ENCODE results near the gene SRXN1.

The SRXN1 gene

GRCh38 chr20:635893-636338 is 17.1 kb downstream of the SRXN1 start:
- DNase-seq (ENCODE audit: low spot score) = no peak

GRCh38 chr20:635028-635892 is 17.7 kb downstream of the SRXN1 start:
- no peak for DNase-seq (ENCODE audit: low spot score)

- no peak for DNase-seq (ENCODE audit: low spot score)
Measured at GRCh38 chr20:634148-634925, 18.7 kb downstream of the SRXN1 start.

GRCh38 chr20:631101-631500 is 21.9 kb downstream of the SRXN1 start:
- no peak for DNase-seq (ENCODE audit: low spot score)

DNA sequence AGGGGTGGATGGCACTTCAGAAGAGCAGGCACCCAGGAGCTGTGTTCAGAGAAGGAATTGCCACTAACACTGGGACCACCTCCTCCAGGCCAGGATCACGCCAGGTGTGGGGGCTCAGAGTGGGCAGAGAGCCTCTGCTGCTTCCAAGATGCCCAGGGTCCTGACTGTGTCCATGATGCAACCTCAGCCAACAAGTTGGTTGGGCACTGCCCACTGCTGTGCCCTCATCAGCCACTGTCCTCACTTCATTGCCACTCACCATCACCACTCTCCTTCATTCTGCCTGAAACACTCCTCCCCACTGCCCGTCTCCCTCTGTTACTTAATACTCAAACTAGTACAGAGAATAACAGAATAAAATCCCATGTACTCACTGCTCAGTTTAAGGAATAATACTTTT is 26.4 kb downstream of the SRXN1 start:
- no peak for DNase-seq (ENCODE audit: low spot score)

DNA sequence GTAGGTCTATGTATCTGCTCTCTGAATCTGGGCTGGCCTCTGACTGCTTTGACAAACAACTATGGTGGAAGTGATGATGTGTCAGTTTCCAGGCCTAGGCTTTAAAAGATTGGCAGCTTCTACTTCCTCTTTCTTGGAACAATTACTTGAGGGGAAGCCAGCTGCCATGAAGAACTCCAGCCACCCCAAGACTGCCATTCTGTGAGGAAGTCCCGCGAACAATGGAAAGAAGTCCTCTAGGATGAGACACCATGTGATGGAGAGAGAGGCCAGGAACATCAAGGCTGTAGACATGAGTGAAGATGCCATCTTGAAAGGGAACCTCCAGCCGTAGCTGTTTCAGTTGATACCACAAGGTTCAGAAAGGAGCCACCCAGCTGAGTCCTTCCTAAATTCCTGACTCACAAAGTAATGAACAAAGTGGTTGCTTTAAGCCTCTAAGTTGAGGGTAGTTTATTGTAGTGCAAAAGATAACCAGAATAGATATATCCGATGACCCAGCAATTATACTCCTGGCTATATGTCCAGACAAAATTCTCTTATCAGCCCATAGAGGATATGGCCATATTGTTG is 27.6 kb downstream of the SRXN1 start:
- DNase-seq (ENCODE audit: low spot score) = no peak

DNA sequence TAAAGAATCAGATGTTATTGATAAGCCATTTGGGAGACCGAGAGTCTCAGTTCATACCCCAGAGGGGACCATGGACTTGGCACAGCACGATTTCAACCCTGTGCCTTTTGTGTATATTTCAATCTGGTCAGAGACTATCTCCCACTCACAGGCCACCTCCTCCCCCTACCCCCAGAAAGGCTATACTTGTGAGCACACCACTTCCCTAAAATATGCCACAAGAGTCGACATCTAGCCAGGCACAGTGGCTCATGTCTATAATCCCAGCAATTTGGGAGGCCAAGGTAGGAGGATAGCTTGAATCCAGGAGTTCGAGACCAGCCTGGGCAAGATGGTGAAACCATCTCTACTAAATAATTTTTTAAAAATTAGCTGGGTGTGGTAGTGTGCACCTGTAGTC is 29.3 kb downstream of the SRXN1 start:
- no peak for DNase-seq (ENCODE audit: low spot score)

DNA sequence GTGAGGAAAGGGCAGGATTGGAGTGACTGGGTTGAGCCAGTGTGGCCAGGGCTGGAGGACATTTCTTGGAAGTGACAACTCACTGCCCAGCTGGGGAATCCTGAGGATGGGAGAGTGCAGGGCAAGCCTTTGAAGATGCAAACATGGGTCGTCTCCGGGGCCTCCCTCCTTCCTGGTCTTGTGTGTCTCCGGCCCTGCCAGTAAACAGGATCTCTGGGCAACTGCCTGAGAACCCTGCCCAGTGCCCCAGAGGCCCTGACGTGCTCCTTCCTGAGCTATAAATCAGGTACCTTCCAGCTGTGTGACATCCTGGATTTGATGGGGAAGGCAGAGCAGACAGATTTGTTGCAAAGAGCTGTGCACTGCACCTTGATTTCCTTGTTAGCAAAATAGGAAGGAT is 30.0 kb downstream of the SRXN1 start:
- DNase-seq (ENCODE audit: low spot score) = no peak

DNA sequence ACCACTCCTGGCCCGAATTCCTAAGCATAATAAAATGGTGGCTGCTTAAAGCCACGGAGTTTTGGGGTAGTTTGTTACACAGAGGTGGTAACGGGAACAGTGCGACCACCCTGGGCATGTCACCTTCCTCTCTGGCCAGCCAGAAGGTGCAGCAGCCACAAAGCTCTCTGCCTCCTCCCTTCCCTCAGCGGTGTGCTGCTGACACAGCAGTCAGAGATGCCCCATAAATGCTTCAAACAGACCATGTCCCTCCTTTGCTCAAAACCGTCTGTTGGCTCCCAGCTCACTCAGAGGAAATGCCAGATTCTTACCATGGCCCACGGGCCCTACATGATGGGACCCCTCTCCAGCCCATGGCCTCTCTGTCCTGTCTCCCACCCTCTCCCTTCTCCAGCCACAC is 30.8 kb downstream of the SRXN1 start:
- no peak for DNase-seq (ENCODE audit: low spot score)

- no peak for DNase-seq (ENCODE audit: low spot score)
Measured at GRCh38 chr20:621125-621756, 31.8 kb downstream of the SRXN1 start.

DNA sequence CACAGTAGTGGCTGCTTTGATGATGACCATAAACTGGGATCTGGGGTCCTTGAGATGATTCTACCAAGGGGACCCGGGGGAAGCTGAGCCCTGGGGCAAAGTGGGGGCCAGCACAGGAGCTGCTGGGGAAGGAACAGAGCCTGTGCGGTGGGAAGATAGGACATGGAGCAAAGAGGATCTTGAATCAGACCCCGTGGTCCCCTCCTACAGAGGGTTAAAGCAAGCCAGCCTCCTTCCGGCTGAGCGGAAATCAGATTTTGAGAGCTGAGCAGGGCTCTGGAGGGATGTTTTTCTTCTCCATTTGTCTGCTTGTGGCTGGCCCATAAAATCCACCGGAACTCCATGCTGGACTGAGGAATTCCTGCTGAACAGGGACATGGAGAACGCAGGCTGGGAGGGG is 32.8 kb downstream of the SRXN1 start:
- no peak for DNase-seq (ENCODE audit: low spot score)

DNA sequence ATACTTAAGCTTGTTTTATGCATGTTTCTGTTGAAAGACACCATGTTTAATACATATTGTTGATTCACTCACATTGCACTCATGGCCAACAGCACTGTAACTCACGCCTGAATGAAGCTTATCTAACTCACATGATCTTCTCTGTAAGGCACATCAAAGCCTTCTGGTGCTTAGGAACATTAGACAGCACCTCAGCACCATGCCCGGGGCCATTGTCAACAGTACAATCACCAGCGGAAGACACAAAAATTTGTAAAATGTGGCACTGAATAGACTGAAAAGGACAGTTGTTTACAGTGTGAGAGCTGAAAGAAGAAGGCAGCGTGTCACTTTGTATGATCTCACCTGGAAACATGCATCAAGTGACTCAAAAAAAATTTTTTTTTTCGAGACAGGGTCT is 34.0 kb downstream of the SRXN1 start:
- DNase-seq (ENCODE audit: low spot score) = no peak

DNA sequence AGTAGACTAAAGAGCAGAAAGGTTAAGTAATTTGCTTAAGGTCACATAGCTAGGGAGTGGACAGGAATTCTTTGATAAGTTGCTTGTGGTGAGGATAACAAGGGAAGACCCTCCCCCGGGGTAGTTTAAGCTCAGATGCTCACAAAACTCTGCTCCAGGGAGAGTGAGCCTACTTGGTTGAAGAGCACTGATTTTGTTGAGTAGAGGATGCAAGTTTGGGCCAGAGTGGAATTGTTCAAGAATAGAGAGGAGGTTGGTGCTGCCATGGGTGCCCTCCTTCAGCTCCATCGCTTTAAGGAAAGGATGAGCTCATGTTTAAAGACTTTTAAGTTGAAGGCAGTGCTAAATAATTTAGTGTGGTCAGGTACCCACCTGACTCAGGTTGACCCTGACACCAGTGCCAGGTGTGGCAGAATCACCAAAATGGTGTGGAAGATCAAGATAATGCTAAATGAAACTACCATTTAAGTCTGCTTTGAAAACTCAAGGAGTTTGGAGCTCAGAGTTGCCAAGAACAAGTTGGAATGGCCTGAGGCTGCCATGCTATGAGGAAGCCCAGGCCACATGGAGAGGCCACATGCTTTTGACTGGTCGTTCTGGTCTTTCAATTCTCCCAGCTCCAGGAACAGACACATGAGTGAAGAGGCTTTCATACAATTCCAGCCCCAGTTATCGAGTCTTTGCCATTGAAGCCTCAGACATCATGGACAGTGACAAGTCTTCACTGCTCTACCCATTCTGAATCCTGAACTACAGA is 34.9 kb downstream of the SRXN1 start:
- DNase-seq (ENCODE audit: low spot score) = no peak

- no peak for DNase-seq (ENCODE audit: low spot score)
Measured at GRCh38 chr20:615514-615913, 37.5 kb downstream of the SRXN1 start.

DNA sequence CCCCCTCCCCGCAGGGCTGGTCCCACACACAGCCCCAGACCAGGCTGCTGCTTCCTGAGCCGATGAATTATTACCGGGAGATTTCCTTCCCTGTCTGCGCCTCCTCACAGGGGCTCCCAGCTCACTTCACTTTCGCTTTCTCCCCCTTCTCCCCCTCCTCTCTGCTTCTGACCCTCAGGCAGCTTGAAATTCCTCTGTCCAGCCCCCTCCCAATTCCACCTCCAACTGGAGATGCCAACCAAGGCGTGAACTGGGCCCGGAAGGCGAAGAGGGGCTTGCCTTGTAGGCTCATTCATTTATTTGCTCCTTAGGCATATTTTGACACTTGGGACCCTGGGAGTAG is 41.2 kb downstream of the SRXN1 start:
- DNase-seq (ENCODE audit: low spot score) = no peak

DNA sequence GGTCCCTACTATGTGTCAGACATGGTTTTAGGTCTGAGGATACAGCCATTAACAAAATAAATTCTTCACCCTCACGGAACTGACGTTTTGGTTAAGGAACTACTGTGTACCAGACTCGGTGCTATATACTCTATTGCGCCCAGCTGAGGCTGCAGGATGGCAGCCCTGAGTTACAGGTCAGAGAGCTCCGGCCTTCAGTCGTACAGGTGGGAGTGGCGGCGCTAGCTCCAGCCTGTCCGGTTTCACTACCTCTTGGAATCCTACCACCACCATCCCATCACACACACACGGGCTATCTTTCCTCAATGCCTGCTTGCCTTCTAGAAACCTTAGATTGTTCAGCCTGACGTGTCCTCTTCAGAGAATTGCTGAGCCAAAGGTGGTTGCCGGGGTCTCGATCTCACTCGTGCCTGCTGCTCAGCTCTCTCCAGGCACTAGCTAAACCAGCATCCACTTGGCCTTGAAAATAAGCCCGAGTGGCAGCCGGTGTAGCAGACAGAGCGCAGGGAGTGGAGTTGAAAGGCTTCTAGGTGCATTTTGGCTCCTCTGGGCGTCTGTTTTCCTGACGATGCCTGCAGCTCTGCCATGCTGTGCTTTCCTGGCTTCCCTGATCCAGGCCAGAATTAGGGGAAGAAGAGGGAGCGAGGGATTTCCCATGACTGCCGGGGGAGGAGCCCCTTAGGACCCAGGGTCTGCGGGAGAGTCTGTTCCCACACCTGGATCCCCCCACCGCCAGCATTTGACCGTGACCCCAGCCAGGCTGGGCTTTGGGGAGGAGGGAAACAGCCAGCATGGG is 41.8 kb downstream of the SRXN1 start:
- no peak for DNase-seq (ENCODE audit: low spot score)

- no peak for DNase-seq (ENCODE audit: low spot score)
Measured at GRCh38 chr20:610130-611046, 42.6 kb downstream of the SRXN1 start, which contains the start of gene TCF15. Gene TCF15 (minus strand): TSS chr20:610309. CDS start chr20:610237, 72 bp downstream.

GRCh38 chr20:609371-609964 is 43.5 kb downstream of the SRXN1 start:
- DNase-seq (ENCODE audit: low spot score) = no peak

DNA sequence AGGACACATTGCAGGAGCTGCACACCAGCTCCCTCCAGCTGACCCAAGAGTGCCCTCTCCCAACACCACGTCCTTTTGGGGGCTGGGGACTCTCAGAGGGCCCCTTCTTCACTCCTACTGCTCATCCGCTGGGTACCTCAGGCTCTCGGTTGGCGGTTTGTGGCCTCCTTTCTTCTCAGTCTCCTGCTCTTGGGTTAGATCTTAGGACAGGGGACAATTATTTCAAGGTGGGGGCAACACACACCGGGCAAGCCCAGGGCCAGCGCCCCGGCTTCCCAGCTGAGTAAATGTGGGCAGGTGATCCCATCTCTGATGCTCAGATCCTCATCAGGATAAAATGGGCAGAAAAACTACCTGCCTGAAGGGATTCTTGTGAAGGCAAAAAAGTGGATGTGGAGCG is 44.0 kb downstream of the SRXN1 start:
- DNase-seq (ENCODE audit: low spot score) = no peak
